Right atrium auricular region (tissue), 2 donors: ENCODE data around the gene PTGDS. TPM values are rescaled to one million over a fixed set of nuclear protein-coding genes. Genes with fewer than 3 reads are reported as not detected.

ENCODE experiments used
- DNase-seq: peaks from one replicate; pipeline ENCODE4 v3.0.0-alpha.2; 2019; ENCODE audit warnings: low spot score
- H3K27ac ChIP-seq, 2 donors: fragments of 200-600 bp; sonication (generic); 1 replicate in 1 of 2; 2 replicates in 1 of 2; pipeline ENCODE4 v1.5.1; 2016 to 2019
- H3K27me3 ChIP-seq, 2 donors: fragments of 200-600 bp; sonication (generic); one replicate each; pipeline versions ENCODE4 v1.5.1 to v1.6.0; 2017 to 2019
- H3K36me3 ChIP-seq: fragments of 200-600 bp; sonication (generic); one replicate; pipeline ENCODE4 v1.5.1; 2016
- H3K4me1 ChIP-seq, 2 donors: fragments of 200-600 bp; sonication (generic); one replicate each; pipeline versions ENCODE4 v1.5.1 to v1.6.0; 2017 to 2019
- H3K4me3 ChIP-seq, 2 donors: fragments of 200-600 bp; sonication (generic); 1 replicate in 1 of 2; 2 replicates in 1 of 2; pipeline ENCODE4 v1.5.1; 2017 to 2019; ENCODE audit warnings: mild to moderate bottlenecking in 1 of 2, moderate library complexity in 1 of 2
- H3K9me3 ChIP-seq, 2 donors: fragments of 200-600 bp; sonication (generic); one replicate each; pipeline ENCODE4 v1.5.1; 2019
- CTCF ChIP-seq, 2 donors: fragments of 200-600 bp; sonication (generic); IDR thresholded peaks; one replicate each; pipeline ENCODE4 v1.5.1; 2019; ENCODE audit warnings: antibody characterized with exemption in 2 of 2
- total RNA-seq, 2 donors: library from RNA; depleted of rRNA; stranded (reverse); fragments of >200 nt; gene quantifications; one replicate each; pipeline ENCODE4 v1.1.0, GENCODE V29; 2016

The PTGDS gene
- total RNA-seq, 2 donors from 2014 or later, result 1,799 to 2,426 TPM

GRCh38 chr9:136952321-136952850 is 24.9 kb upstream of the PTGDS start:
- Histone ChIP-seq H3K4me1 (peaks cover 0 to 54% of the 10 kb centered on the region in 2 donors), H3K4me3 (peak overlapping the region in 1 of 2 donors; percentile 2), H3K27me3 (no peaks in the 10 kb centered on the region), H3K9me3 (no peaks in the 10 kb centered on the region), H3K27ac (peak overlapping the region; percentile 85 to 98), H3K36me3 (no peaks in the 10 kb centered on the region)
- no peak for TF ChIP-seq CTCF (IDR thresholded peaks at IDR 0.05)
- DNase-seq, result no peak

- no peak for TF ChIP-seq CTCF (IDR thresholded peaks at IDR 0.05)
- no peak for DNase-seq
- no peaks in the 10 kb centered on the region for H3K9me3 ChIP-seq
- H3K4me1 ChIP-seq, result peaks cover 0 to 47% of the 10 kb centered on the region in 2 donors
- H3K27me3 ChIP-seq, result no peaks in the 10 kb centered on the region
- H3K36me3 ChIP-seq, result no peaks in the 10 kb centered on the region
- H3K27ac ChIP-seq, result peak overlapping the region; percentile 85 to 98
- H3K4me3 ChIP-seq, result peak overlapping the region in 1 of 2 donors; percentile 2
Observed at GRCh38 chr9:136952876-136953770, 24.2 kb upstream of the PTGDS start.

GRCh38 chr9:136953771-136954269 is 23.5 kb upstream of the PTGDS start:
- Histone ChIP-seq H3K4me3 (no peak overlapping the region), H3K9me3 (no peaks in the 10 kb centered on the region), H3K36me3 (no peaks in the 10 kb centered on the region), H3K27ac (peak overlapping the region in 1 of 2 donors; percentile 98), H3K27me3 (no peaks in the 10 kb centered on the region), H3K4me1 (peaks cover 0 to 40% of the 10 kb centered on the region in 2 donors)
- no peak for DNase-seq
- no peak for TF ChIP-seq CTCF (IDR thresholded peaks at IDR 0.05)

- H3K27me3 ChIP-seq, result no peaks in the 10 kb centered on the region
- TF ChIP-seq CTCF (IDR thresholded peaks at IDR 0.05), result no peak
- H3K36me3 ChIP-seq, result no peaks in the 10 kb centered on the region
- no peaks in the 10 kb centered on the region for H3K9me3 ChIP-seq
- no peak overlapping the region for H3K27ac ChIP-seq
- H3K4me1 ChIP-seq, result peaks cover 0 to 33% of the 10 kb centered on the region in 2 donors
- H3K4me3 ChIP-seq, result no peak overlapping the region
- DNase-seq, result no peak
Observed at GRCh38 chr9:136954270-136955083, 22.8 kb upstream of the PTGDS start.

- H3K36me3 ChIP-seq, result no peaks in the 10 kb centered on the region
- no peak for TF ChIP-seq CTCF (IDR thresholded peaks at IDR 0.05)
- no peaks in the 10 kb centered on the region for H3K9me3 ChIP-seq
- no peak for DNase-seq
- H3K4me3 ChIP-seq, result no peak overlapping the region
- H3K4me1 ChIP-seq, result peaks cover 0 to 28% of the 10 kb centered on the region in 2 donors
- no peaks in the 10 kb centered on the region for H3K27me3 ChIP-seq
- H3K27ac ChIP-seq, result no peak overlapping the region
Observed at GRCh38 chr9:136955202-136955942, 21.9 kb upstream of the PTGDS start.
